ENCODE results near the gene KRT86.

DNA sequence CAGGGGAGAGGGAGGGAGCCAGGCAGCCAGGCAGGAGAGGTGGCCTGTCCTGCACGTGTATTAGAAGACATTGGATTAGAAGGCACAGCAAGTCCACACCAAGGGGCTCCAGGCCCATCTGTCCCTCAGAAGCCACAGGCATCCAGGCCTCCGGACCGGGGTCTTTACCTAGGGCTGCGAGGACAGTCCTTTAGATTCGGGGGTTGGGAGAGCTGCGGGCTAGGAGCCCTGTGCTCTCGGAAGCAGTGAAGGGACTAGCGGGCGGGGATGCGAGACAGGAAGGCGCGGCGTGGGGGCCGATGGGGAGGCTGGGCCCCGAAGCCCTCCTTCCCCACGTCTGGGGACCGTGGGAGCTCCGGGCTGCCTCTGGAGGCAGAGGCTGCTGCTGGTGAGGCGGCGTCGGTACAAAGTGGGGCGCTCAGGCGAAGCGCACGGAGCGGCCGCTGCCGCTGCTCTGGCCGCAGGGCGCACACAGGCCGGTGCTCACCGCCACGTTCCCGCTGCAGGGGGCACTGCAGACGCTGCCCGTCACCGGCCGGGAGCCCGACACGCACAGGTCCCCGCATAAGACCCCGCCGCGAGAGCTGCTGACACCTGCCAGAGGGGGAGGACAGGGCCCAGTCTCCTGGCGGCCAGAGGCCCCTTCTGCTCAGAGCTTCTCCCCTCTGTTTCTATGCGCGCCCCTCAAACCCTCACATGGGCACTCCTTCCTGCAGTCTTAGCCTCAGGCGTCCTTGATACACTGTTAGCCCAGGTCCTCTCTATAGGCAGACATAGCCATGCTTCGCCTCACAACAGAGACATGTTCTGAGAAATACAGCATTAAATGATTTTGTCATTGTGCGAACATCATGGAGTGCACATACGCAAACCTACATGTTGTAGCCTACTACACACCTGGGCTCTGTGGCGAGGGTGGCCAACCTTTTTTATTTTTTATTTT, 24.1 kb upstream of the KRT86 start:
- TF ChIP-seq CTCF (optimal IDR thresholded peaks at IDR 0.05 in 1 of 3, IDR thresholded peaks at IDR 0.05 in 1 of 3, conservative IDR thresholded peaks at IDR 0.05 in 1 of 3; ENCODE audit: extremely low read depth in 1 of 3, insufficient read depth in 2 of 3, low read length in 3 of 3) = no peak
- TF ChIP-seq EZH2 (IDR thresholded peaks at IDR 0.05; ENCODE audit: low read length) = no peak

All from keratinocyte (primary cell).